Pancreas (tissue), 10 donors: ENCODE measurements around the gene KDM2B. TPM values are rescaled to one million over a fixed set of nuclear protein-coding genes. Genes with fewer than 3 reads are reported as not detected.

Experiments
- ATAC-seq, 4 donors: fragments of 200-7000 bp; cut with Tn5 transposase; one replicate each; pipeline versions ENCODE4 v1.8.0 to v1.9.1; 2020; ENCODE audit warnings: mild to moderate bottlenecking in 4 of 4, moderate library complexity in 4 of 4
- DNase-seq, 6 donors: peaks; one replicate each; pipeline ENCODE4 v3.0.0-alpha.2; 2020
- FAIRE-seq: peaks from 2 replicates; lab custom pipeline; 2012; peaks lifted over from hg19 to GRCh38; lab: Jason Lieb, UNC
- H3K27ac ChIP-seq, 4 donors: fragments of 200-600 bp; sonication (generic); 1 replicate in 3 of 4; 2 replicates in 1 of 4; pipeline versions ENCODE4 v1.5.0 to v1.8.0; 2020
- H3K27me3 ChIP-seq, 4 donors: fragments of 200-600 bp; one replicate each; pipeline ENCODE4 v1.8.0; 2021
- H3K36me3 ChIP-seq, 3 donors: fragments of 200-600 bp; sonication (generic) in 1 of 3; one replicate each; pipeline versions ENCODE4 v1.5.0 to v1.8.0; 2020 to 2021
- H3K4me1 ChIP-seq, 3 donors: fragments of 200-600 bp; one replicate each; pipeline ENCODE4 v1.8.0; 2021
- H3K4me3 ChIP-seq, 4 donors: fragments of 200-600 bp; sonication (generic) in 2 of 4; one replicate each; pipeline versions ENCODE4 v1.5.0 to v1.8.0; 2020 to 2021
- H3K9me3 ChIP-seq, 4 donors: fragments of 200-600 bp; one replicate each; pipeline ENCODE4 v1.8.0; 2021
- CTCF ChIP-seq, 4 donors: fragments of 200-600 bp; sonication (generic) in 3 of 4; IDR thresholded peaks; one replicate each; pipeline versions ENCODE4 v1.5.0 to v1.8.0; 2021; ENCODE audit warnings: antibody characterized with exemption in 4 of 4
- WGBS, 2 donors: extraction: QIAGEN DNeasy Blood & Tissue Kit; methylation state at CpG; one replicate each; pipeline ENCODE4 v1.1.7; 2013; 5-methylcytosine and 5-hydroxymethylcytosine counted together
- intact Hi-C, 3 donors: fragments of 100-400 bp; cut with DNase I; formaldehyde crosslinking; loops; one replicate each; pipeline versions ENCODE4 v1.11.1 to v1.14.2; 2022
- polyA plus RNA-seq, 2 donors: library from polyadenylated mRNA; stranded (reverse); fragments of 200-250 nt; gene quantifications; one replicate each; pipeline ENCODE4 v1.2.3, GENCODE V29; 2013
- total RNA-seq, 6 donors: library from RNA; stranded (reverse); fragmentation: NEBNext Ultra II Directional in 4 of 6; extraction: Animal tissue kit (Norgen Biotek cat#: 25700) in 4 of 6; gene quantifications; one replicate each; pipeline versions ENCODE4 v1.2.1 to v1.2.4, GENCODE V29; 2021 to 2023
- donor health status: healthy with polysubstance abuse.
- donor health status: DM: no; HTN: no; CAD: no; lungs with moderate emphysema.
- donor health status: DM: no; HTN: no; CAD: no.
- donor health status: control.
- donor health status: control.
- donor health status: Bipolar disorder and iron deficiency.
- donor health status: DM: yes; HTN: yes; CAD: no.
- donor health status: DM: no; HTN: no; CAD: no.
- donor health status: DM: no; HTN: no; CAD: no.
- donor health status: DM: yes; HTN: yes; CAD: no.

Gene KDM2B
- total and polyA plus RNA-seq, 8 donors: 7.4 to 21.7 (median 10.3) TPM

GRCh38 chr12:121423682-121424623 is 156.9 kb downstream of the KDM2B start:
- FAIRE-seq: no peak
- 90 to 94% methylated on average over 13 of the region's 13 CpGs for WGBS, 2 donors
- no peaks in the 10 kb centered on the region for H3K9me3 ChIP-seq
- no peak for TF ChIP-seq CTCF (IDR thresholded peaks at IDR 0.05)
- DNase-seq: no peak
- H3K4me1 ChIP-seq: no peaks in the 10 kb centered on the region
- no peaks in the 10 kb centered on the region for H3K27me3 ChIP-seq
- H3K4me3 ChIP-seq: no peak overlapping the region
- H3K27ac ChIP-seq: no peak overlapping the region
- H3K36me3 ChIP-seq: peaks cover 13 to 47% (median 38%) of the 10 kb centered on the region in 3 donors
- intact Hi-C loops: no loop called here
- no peak for ATAC-seq

- DNase-seq (no peak), ATAC-seq (no peak), FAIRE-seq (no peak)
- Histone ChIP-seq H3K4me3 (no peak overlapping the region), H3K36me3 (peaks cover 13 to 40% (median 31%) of the 10 kb centered on the region in 3 donors), H3K27me3 (no peaks in the 10 kb centered on the region), H3K9me3 (no peaks in the 10 kb centered on the region), H3K27ac (no peak overlapping the region), H3K4me1 (no peaks in the 10 kb centered on the region)
- intact Hi-C loops: no loop called here
- 94 to 95% methylated on average over 14 of the region's 14 CpGs for WGBS, 2 donors
- no peak for TF ChIP-seq CTCF (IDR thresholded peaks at IDR 0.05)
Measured at GRCh38 chr12:121423253-121423652, 157.6 kb downstream of the KDM2B start.

- Histone ChIP-seq H3K36me3 (peaks cover 9 to 43% (median 22%) of the 10 kb centered on the region in 3 donors), H3K9me3 (no peaks in the 10 kb centered on the region), H3K4me3 (no peak overlapping the region), H3K27me3 (no peaks in the 10 kb centered on the region), H3K4me1 (no peaks in the 10 kb centered on the region), H3K27ac (no peak overlapping the region)
- TF ChIP-seq CTCF (IDR thresholded peaks at IDR 0.05): no peak
- intact Hi-C loops: no loop called here
- WGBS, 2 donors: 87% methylated on average over 6 of the region's 6 CpGs
- ATAC-seq (no peak), FAIRE-seq (no peak), DNase-seq (no peak)
Measured at GRCh38 chr12:121420109-121420508, 160.7 kb downstream of the KDM2B start.

GRCh38 chr12:121417847-121418246 is 163.0 kb downstream of the KDM2B start:
- Histone ChIP-seq H3K9me3 (no peaks in the 10 kb centered on the region), H3K27ac (no peak overlapping the region), H3K36me3 (peaks cover 3 to 25% (median 4%) of the 10 kb centered on the region in 3 donors), H3K4me1 (no peaks in the 10 kb centered on the region), H3K4me3 (no peak overlapping the region), H3K27me3 (no peaks in the 10 kb centered on the region)
- FAIRE-seq (no peak), ATAC-seq (no peak), DNase-seq (no peak)
- intact Hi-C loops: no loop called here
- whole genome bisulfite sequencing, 2 donors: 87% methylated on average over 6 of the region's 6 CpGs
- no peak for TF ChIP-seq CTCF (IDR thresholded peaks at IDR 0.05)

GRCh38 chr12:121413917-121414316 is 166.9 kb downstream of the KDM2B start:
- no peaks in the 10 kb centered on the region for H3K4me1 ChIP-seq
- H3K36me3 ChIP-seq: peaks cover 0 to 18% (median 0%) of the 10 kb centered on the region in 3 donors
- WGBS, 2 donors: 59 to 65% methylated on average over 1 of the region's 1 CpG
- no peak for DNase-seq
- H3K9me3 ChIP-seq: no peaks in the 10 kb centered on the region
- intact Hi-C loops: no loop called here
- FAIRE-seq: no peak
- no peak for TF ChIP-seq CTCF (IDR thresholded peaks at IDR 0.05)
- no peak overlapping the region for H3K4me3 ChIP-seq
- ATAC-seq: no peak
- H3K27ac ChIP-seq: no peak overlapping the region
- H3K27me3 ChIP-seq: no peaks in the 10 kb centered on the region
